Endothelial cell of umbilical vein (primary cell): Measurements from ENCODE around the gene POR. TPM values are rescaled to one million over a fixed set of nuclear protein-coding genes. Genes with fewer than 3 reads are reported as not detected.

ENCODE experiments used
- BruUV-seq: library from RNA; stranded (reverse); fragments of 400-500 nt; replicated peaks from 2 replicates; lab custom pipeline; 2021; lab: Mats Ljungman, UMichigan
- CTCF ChIA-PET: fragments of 300-600, 350-600 bp; sonication (Branson Sonifier 250); formaldehyde crosslinking; loops from one replicate; lab custom pipeline; 2021; ENCODE audit warnings: antibody characterized with exemption, inconsistent platforms; lab: Charles Lee
- POLR2A ChIA-PET: fragments of 300-600, 350-600 bp; sonication (Branson Sonifier 250); formaldehyde crosslinking; loops from one replicate; lab custom pipeline; 2021; ENCODE audit warnings: antibody characterized with exemption, inconsistent platforms; lab: Charles Lee
- DNase-seq: peaks from one replicate; pipeline ENCODE4 v3.0.0-alpha.2; 2011; ENCODE audit warnings: low read depth, low spot score
- FAIRE-seq: peaks from 2 replicates; lab custom pipeline; 2011; peaks lifted over from hg19 to GRCh38; lab: Jason Lieb, UNC
- H2AFZ ChIP-seq: 2 replicates; pipeline ENCODE4 v1.6.0; 2012; ENCODE audit warnings: low read depth, low read length, control low read depth, inconsistent platforms
- H3K27ac ChIP-seq: 2 replicates; pipeline ENCODE4 v1.5.1; 2011; ENCODE audit warnings: low read depth, mild to moderate bottlenecking, control low read depth, low read length, moderate library complexity; ENCODE audit not compliant: insufficient read depth
- H3K27me3 ChIP-seq, 2 experiments: 2 replicates each; pipeline versions ENCODE4 v1.6.0 to v1.6.1; 2011; ENCODE audit warnings: low read length in 2 of 2, mixed read lengths in 1 of 2; ENCODE audit not compliant: control insufficient read depth in 2 of 2, insufficient read depth in 2 of 2
- H3K36me3 ChIP-seq, 2 experiments: 2 replicates in 1 of 2; 3 replicates in 1 of 2; pipeline ENCODE4 v1.5.1; 2011; ENCODE audit warnings: low read length in 2 of 2, mild to moderate bottlenecking in 1 of 2, moderate library complexity in 1 of 2; ENCODE audit not compliant: control insufficient read depth in 2 of 2, insufficient read depth in 2 of 2; ENCODE audit errors: extremely low read depth in 1 of 2
- H3K4me1 ChIP-seq: 3 replicates; pipeline ENCODE4 v1.5.1; 2011; ENCODE audit warnings: mild to moderate bottlenecking, low read length; ENCODE audit not compliant: control insufficient read depth, insufficient read depth; ENCODE audit errors: extremely low read depth
- H3K4me2 ChIP-seq: 2 replicates; pipeline ENCODE4 v1.6.1; 2011; ENCODE audit warnings: low read length, control low read depth, mixed read lengths; ENCODE audit not compliant: insufficient read depth
- H3K4me3 ChIP-seq, 3 experiments: fragments of 200-600 bp in 1 of 3; sonication (generic), shearing (Covaris generic) in 1 of 3; replicated peaks in 1 of 3; 2 replicates each; pipeline ENCODE4 v1.5.1; 2011 to 2016; ENCODE audit warnings: control low read depth in 3 of 3, low read length in 3 of 3, mild to moderate bottlenecking in 2 of 3, inconsistent platforms in 1 of 3, low read depth in 1 of 3, moderate library complexity in 1 of 3; ENCODE audit not compliant: insufficient read depth in 1 of 3
- H3K79me2 ChIP-seq: 2 replicates; pipeline ENCODE4 v1.6.0; 2012; ENCODE audit warnings: low read length, inconsistent platforms; ENCODE audit not compliant: control insufficient read depth, insufficient read depth
- H3K9ac ChIP-seq: replicated peaks from 2 replicates; pipeline ENCODE3; 2011; ENCODE audit warnings: low read length, control low read depth; ENCODE audit not compliant: insufficient read depth; ENCODE audit errors: extremely low read depth
- H3K9me1 ChIP-seq: replicated peaks from 3 replicates; pipeline ENCODE4 v1.6.0; 2011; ENCODE audit warnings: mild to moderate bottlenecking, low read length; ENCODE audit not compliant: control insufficient read depth, insufficient read depth; ENCODE audit errors: extremely low read depth
- H3K9me3 ChIP-seq: replicated peaks from 2 replicates; pipeline ENCODE4 v1.5.1; 2012; ENCODE audit warnings: low read length, inconsistent platforms; ENCODE audit not compliant: control insufficient read depth, insufficient read depth
- H4K20me1 ChIP-seq: replicated peaks from 2 replicates; pipeline ENCODE3; 2011; ENCODE audit warnings: mild to moderate bottlenecking, low read length; ENCODE audit not compliant: control insufficient read depth, insufficient read depth; ENCODE audit errors: extremely low read depth
- EZH2 ChIP-seq: IDR thresholded peaks from 2 replicates; pipeline ENCODE4 v1.6.1; 2012; ENCODE audit warnings: borderline replicate concordance, low read depth, mild to moderate bottlenecking, moderate library complexity, low read length, inconsistent platforms; ENCODE audit not compliant: severe bottlenecking
- FOS ChIP-seq: IDR thresholded peaks from 2 replicates; pipeline ENCODE4 v1.6.1; 2011; ENCODE audit warnings: mild to moderate bottlenecking, low read length, moderate library complexity, borderline replicate concordance; ENCODE audit not compliant: insufficient read depth
- GATA2 ChIP-seq: IDR thresholded peaks from 2 replicates; pipeline ENCODE4 v1.7.0; 2011; ENCODE audit warnings: low read depth, mild to moderate bottlenecking, moderate library complexity, mixed read lengths, low read length; ENCODE audit not compliant: insufficient read length, insufficient read depth
- JUN ChIP-seq: IDR thresholded peaks from 2 replicates; pipeline ENCODE4 v1.6.1; 2011; ENCODE audit warnings: borderline replicate concordance, low read depth; ENCODE audit not compliant: insufficient read length, insufficient read depth
- MYC ChIP-seq: IDR thresholded peaks from one replicate; pipeline ENCODE4 v1.6.1; 2011; ENCODE audit warnings: mild to moderate bottlenecking, low read depth, low read length
- POLR2A ChIP-seq: IDR thresholded peaks from 2 replicates; pipeline ENCODE4 v1.6.1; 2012; ENCODE audit warnings: low read depth, mild to moderate bottlenecking, control low read depth, low read length
- POLR2AphosphoS5 ChIP-seq: IDR thresholded peaks from 2 replicates; pipeline ENCODE4 v1.6.1; 2012; ENCODE audit warnings: low read depth, mild to moderate bottlenecking, control low read depth, low read length, moderate library complexity; ENCODE audit not compliant: insufficient read depth
- dilution Hi-C: fragments of 300-500 bp; cut with MboI; formaldehyde crosslinking; loops from one replicate; pipeline ENCODE4 v1.15.0; 2019; ENCODE audit warnings: low sequenced_read_pairs; ENCODE audit not compliant: extremely low pct_ligation_motif_present
- intact Hi-C: fragments of 100-400 bp; cut with micrococcal nuclease; formaldehyde crosslinking; loops from one replicate; pipeline ENCODE4 v1.10.0; 2022
- polyA plus RNA-seq, 4 experiments: library from polyadenylated mRNA; depleted of rRNA in 3 of 4; stranded (reverse) in 3 of 4; unstranded in 1 of 4; fragments of >200 nt; gene quantifications; 2 replicates each; pipeline versions ENCODE4 v1.2.1 to v1.2.3, GENCODE V29; 2011 to 2012; ENCODE audit warnings: missing spikeins in 1 of 4
- total RNA-seq: library from RNA; stranded (reverse); gene quantifications from 2 replicates; pipeline ENCODE4 v1.2.3, GENCODE V29; 2021
- TF ChIP-seq, protein P1 (sequence below), 2 donors: IDR thresholded peaks; 1 replicate in 1 of 2; 2 replicates in 1 of 2; pipeline ENCODE4 v1.5.1; 2011; ENCODE audit warnings: low read length in 2 of 2, mild to moderate bottlenecking in 2 of 2, moderate library complexity in 2 of 2, control low read depth in 1 of 2, inconsistent platforms in 1 of 2, low read depth in 1 of 2; ENCODE audit not compliant: insufficient read depth in 1 of 2; ENCODE audit errors: extremely low read depth in 1 of 2
- TF ChIP-seq, protein P2 (sequence below): IDR thresholded peaks from 2 replicates; pipeline ENCODE4 v1.6.1; 2011; ENCODE audit not compliant: insufficient read depth, insufficient read length

POR gene
- total and polyA plus RNA-seq, 2 donors (not counting 3 experiments of a cell fraction or from before 2014, with no cell fraction given), result 59.5 to 73.6 TPM

DNA sequence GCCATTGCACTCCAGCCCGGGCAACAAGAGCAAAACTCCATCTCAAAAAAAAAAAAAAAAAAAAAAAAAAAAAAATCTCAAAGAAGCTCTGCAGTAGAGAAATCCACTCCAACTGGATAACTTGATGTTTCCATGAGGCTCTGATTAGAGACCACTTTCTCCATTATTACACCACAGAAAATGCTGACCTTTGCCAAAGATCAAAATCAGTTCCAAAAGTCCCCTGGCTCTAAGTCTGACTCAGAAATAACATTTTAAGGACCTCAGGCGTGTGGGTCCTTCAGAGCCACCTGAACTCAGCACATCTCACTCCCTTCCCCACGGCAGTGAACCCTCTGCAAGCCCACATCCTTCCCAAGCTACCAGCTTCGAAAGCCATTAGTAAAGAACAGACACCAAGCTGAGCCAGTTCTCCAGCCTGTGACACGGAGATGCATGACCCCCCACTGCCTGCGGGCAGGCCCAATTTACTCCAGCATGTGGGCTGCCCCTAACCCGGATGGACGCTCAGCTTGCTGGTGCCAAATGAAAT is 93.3 kb downstream of the POR start:
- Histone ChIP-seq H4K20me1 (no peaks in the 10 kb centered on the region), H3K4me2 (no peak overlapping the region), H3K36me3 (peaks cover 0 to 8% of the 10 kb centered on the region in 2 experiments), H3K4me1 (peaks cover 35% of the 10 kb centered on the region), H3K27me3 (no peaks in the 10 kb centered on the region), H3K79me2 (no peaks in the 10 kb centered on the region), H3K9me1 (no peaks in the 10 kb centered on the region), H2AFZ (no peak overlapping the region), H3K27ac (peak overlapping the region; percentile 95), H3K9ac (no peak overlapping the region), H3K4me3 (no peak overlapping the region), H3K9me3 (no peaks in the 10 kb centered on the region)
- dilution Hi-C loops, result no loop called here
- TF ChIP-seq GATA2 (no peak), JUN (no peak), EZH2 (no peak), MYC (no peak), POLR2AphosphoS5 (no peak), POLR2A (no peak), FOS (no peak)
- TF ChIP-seq, protein P1, sequence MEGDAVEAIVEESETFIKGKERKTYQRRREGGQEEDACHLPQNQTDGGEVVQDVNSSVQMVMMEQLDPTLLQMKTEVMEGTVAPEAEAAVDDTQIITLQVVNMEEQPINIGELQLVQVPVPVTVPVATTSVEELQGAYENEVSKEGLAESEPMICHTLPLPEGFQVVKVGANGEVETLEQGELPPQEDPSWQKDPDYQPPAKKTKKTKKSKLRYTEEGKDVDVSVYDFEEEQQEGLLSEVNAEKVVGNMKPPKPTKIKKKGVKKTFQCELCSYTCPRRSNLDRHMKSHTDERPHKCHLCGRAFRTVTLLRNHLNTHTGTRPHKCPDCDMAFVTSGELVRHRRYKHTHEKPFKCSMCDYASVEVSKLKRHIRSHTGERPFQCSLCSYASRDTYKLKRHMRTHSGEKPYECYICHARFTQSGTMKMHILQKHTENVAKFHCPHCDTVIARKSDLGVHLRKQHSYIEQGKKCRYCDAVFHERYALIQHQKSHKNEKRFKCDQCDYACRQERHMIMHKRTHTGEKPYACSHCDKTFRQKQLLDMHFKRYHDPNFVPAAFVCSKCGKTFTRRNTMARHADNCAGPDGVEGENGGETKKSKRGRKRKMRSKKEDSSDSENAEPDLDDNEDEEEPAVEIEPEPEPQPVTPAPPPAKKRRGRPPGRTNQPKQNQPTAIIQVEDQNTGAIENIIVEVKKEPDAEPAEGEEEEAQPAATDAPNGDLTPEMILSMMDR (IDR thresholded peaks at IDR 0.05; ENCODE audit: extremely low read depth in 1 of 2, insufficient read depth in 1 of 2, low read depth in 1 of 2, low read length in 2 of 2), result no peak
- TF ChIP-seq, protein P2, sequence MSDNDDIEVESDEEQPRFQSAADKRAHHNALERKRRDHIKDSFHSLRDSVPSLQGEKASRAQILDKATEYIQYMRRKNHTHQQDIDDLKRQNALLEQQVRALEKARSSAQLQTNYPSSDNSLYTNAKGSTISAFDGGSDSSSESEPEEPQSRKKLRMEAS, result no peak
- POLR2A ChIA-PET, result interaction anchor here (0.6 to 1.0 kb wide), 2 partner anchors 39 to 93 kb away, joined by 3 to 4 read pairs; partner anchors contain the start of genes MDH2, POR and STYXL1
- intact Hi-C loops, result no loop called here
- BruUV-seq, result no TSS peak
- no peak for DNase-seq
- CTCF ChIA-PET, result interaction anchor here (0.6 to 2.4 kb wide), 8 partner anchors 9 to 246 kb away, joined by 3 to 12 read pairs (median 3); partner anchors contain the start of gene TMEM120A
- FAIRE-seq, result no peak
